ENCODE data around the gene AKR1B1. TPM values are rescaled to one million over a fixed set of nuclear protein-coding genes. Genes with fewer than 3 reads are reported as not detected.

The AKR1B1 gene
- total and polyA plus RNA-seq, 9 of the 15 experiments (the other 6 are each of a cell fraction or from before 2014, with no cell fraction given) = 2.0 to 10.6 (median 6.2) TPM

GRCh38 chr7:134405299-134405698, 53.6 kb downstream of the AKR1B1 start:
- H3K9me3 ChIP-seq (replicated peaks; ENCODE audit: control insufficient read depth, insufficient read depth, low read depth, low read length) = no peaks in the 10 kb centered on the region
- no peaks in the 10 kb centered on the region for H3K79me2 ChIP-seq (ENCODE audit: control insufficient read depth, insufficient read depth, low read length)
- ATAC-seq = no peak
- no peaks in the 10 kb centered on the region for H3K36me3 ChIP-seq (ENCODE audit: control insufficient read depth, insufficient read depth, low read length)
- in situ Hi-C loops (cut with MboI) (no loop called here), intact Hi-C loops (cut with micrococcal nuclease) (no loop called here)
- no peak for TF ChIP-seq ZNF318 (IDR thresholded peaks at IDR 0.05; ENCODE audit: borderline replicate concordance in 1 of 2, low read depth in 1 of 2)
- TF ChIP-seq RERE (CRISPR knock-in tag; IDR thresholded peaks at IDR 0.05; ENCODE audit: borderline replicate concordance) = no peak
- TF ChIP-seq BACH1 (tag; IDR thresholded peaks at IDR 0.05) = no peak
- no TSS peak for BruUV-seq (replicated peaks)
- no peak overlapping the region for H3K9ac ChIP-seq (ENCODE audit: insufficient read depth in 1 of 2, low read depth in 2 of 2, low read length in 2 of 2)
- ChIA-PET CTCF (ENCODE audit: low intra/inter-chr PET ratio) (no interaction called here), POLR2A (interaction anchor here (0.6 to 1.2 kb wide), 2 partner anchors 20 to 197 kb away, joined by 3 to 4 read pairs; no protein-coding TSS in a partner anchor)
- FAIRE-seq = no peak
- H2AFZ ChIP-seq (ENCODE audit: low read depth, low read length) = no peak overlapping the region
- H4K20me1 ChIP-seq (replicated peaks; ENCODE audit: control insufficient read depth, insufficient read depth, low read length) = no peaks in the 10 kb centered on the region
- no peak overlapping the region for H3K27ac ChIP-seq (ENCODE audit: extremely low read depth, low read depth, low read length)
- H3K4me3 ChIP-seq = no peak overlapping the region
- H3K4me1 ChIP-seq (replicated peaks in 1 of 2; ENCODE audit: control insufficient read depth in 2 of 2, insufficient read depth in 2 of 2, low read length in 2 of 2) = no peaks in the 10 kb centered on the region
- H3K4me2 ChIP-seq (ENCODE audit: insufficient read depth, low read length) = no peak overlapping the region
- peaks cover 26 to 27% of the 10 kb centered on the region in 2 experiments for H3K27me3 ChIP-seq (ENCODE audit: control insufficient read depth in 2 of 2, insufficient read depth in 2 of 2, low read length in 2 of 2)
- 2% methylated on average over 3 of the region's 3 CpGs for WGBS (ENCODE audit: insufficient coverage, low coverage, missing lambda C conversion rate)
- DNase-seq (ENCODE audit: extremely low read depth in 1 of 4, low spot score in 3 of 4) = no peak
- H3K9me1 ChIP-seq (ENCODE audit: control insufficient read depth, insufficient read depth, low read length) = no peaks in the 10 kb centered on the region
